HG02678 (cell line): ENCODE measurements around the gene CTBP1.
A peak's percentile ranks its signal among the peaks of the same experiment; 100 is the strongest.
"Not testable (repeated sequence)": the region's sequence is repeated elsewhere in the genome, so short reads cannot be mapped to it uniquely, and the experiment has no call there.

ENCODE experiments used
- ATAC-seq: cut with Tn5 transposase; IDR thresholded peaks from one replicate; pipeline ENCODE4 v1.9.1; 2021; ENCODE audit warnings: mild to moderate bottlenecking, moderate library complexity; ENCODE audit not compliant: unreplicated experiment

The CTBP1 gene

GRCh38 chr4:1248245-1249147 is at the start of gene CTBP1:
Gene CTBP1 (minus strand): TSS chr4:1249130. CDS start chr4:1241331, 7,799 bp downstream.
- peak; percentile 48 for ATAC-seq

- ATAC-seq: no peak
These were observed 49.5 kb upstream of the CTBP1 start for GRCh38 chr4:1298461-1298860.

DNA sequence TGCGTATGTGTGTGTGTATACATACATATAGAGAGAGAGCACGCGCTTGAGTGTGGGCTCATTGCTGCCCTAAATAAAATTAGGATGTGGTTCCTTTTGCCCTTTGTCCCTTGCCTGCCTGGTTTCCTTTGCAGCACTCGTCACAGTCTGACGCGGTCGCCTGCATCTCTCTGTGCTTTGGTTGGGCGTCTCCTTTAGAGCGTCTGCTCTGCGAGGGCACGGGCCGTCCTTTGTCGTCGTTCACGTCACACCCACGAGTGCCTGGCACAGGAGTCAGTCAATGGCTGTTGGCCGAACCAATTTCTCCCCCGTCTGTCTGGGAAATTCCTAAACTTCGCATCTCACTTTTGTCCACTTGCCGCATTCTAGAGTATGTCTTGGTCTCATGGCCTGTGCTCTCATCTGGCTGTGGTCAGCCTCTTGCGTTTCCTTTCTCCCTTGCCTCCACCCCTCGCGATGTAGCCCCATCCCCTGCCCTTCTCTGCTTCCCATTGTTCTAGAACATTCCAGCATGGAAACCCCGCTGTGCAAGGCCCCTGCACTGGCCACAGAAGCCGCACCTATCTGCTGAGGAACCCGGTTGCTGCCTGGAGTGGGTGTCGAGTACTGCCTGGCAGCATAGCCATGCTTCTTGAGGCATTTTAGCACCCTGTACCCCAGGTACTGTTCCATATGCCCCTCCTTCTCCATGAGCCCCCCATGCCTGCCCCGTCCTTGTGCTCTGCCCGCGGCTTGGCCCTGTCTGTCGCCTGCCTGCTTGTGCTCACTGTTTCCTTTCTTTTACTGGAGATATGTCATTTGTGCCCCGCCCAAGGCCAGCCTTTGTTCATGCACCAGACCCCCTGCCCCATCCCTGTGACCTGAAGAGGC is 48.8 kb upstream of the CTBP1 start:
- ATAC-seq: no peak

- no peak for ATAC-seq
These were observed 48.1 kb upstream of the CTBP1 start for GRCh38 chr4:1297023-1297395.

- ATAC-seq: no peak
These were observed 47.5 kb upstream of the CTBP1 start for GRCh38 chr4:1296324-1297022.

DNA sequence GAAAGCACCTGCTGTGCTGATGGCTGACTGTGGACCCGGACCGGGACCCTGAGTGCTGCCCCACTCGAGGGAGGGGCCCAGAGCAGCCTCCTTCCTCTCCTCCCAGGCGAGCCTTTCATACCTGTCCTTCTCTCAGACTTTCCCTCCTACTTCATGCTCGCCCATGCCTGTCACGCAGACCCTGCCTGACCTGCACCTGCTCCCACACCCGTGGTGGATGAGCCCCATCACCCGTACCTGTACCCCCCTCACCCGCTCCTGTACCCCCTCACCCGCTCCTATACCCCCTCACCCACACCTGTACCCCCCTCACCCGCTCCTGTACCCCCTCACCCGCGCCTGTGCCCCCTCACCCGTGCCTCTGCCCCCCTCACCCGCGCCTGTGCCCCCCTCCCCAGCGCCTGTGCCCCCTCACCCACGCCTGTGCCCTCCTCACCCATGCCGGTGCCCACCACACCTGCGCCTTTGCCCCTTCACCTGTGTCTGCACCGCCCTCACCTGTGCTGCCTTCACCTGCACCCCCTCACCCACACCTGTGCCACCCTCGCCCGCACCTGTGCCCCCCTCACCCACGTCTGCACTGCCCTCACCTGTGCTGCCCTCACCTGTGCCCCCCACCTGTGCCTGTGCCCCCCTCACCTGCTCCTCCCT is 46.6 kb upstream of the CTBP1 start:
- no peak for ATAC-seq

DNA sequence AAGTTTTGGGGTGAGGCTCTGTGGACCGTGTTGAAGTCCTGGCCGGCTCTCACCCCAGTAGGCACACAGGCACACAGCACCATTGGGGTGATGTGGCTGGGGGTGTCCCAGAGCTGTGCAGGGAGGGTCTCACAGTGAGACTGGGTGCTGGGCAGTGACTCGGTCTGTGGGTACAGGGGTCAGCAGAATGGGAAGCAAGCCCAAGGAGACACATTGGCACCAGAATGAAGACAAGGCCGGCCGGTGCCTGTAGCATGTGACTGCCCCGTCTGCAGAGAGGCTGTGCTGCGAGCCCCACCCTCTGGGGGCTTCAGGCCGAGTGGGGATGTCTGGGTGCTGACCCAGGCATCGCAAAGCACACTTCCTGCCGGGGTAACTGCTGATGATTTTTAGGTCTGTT is 46.0 kb upstream of the CTBP1 start:
- no peak for ATAC-seq

- ATAC-seq: no peak
These were observed 45.5 kb upstream of the CTBP1 start for GRCh38 chr4:1294424-1294823.

GRCh38 chr4:1293991-1294390 is 45.1 kb upstream of the CTBP1 start:
- no peak for ATAC-seq

GRCh38 chr4:1293531-1293941 is 44.6 kb upstream of the CTBP1 start:
- no peak for ATAC-seq

GRCh38 chr4:1292703-1293011 is 43.7 kb upstream of the CTBP1 start:
- ATAC-seq: not testable (repeated sequence)

DNA sequence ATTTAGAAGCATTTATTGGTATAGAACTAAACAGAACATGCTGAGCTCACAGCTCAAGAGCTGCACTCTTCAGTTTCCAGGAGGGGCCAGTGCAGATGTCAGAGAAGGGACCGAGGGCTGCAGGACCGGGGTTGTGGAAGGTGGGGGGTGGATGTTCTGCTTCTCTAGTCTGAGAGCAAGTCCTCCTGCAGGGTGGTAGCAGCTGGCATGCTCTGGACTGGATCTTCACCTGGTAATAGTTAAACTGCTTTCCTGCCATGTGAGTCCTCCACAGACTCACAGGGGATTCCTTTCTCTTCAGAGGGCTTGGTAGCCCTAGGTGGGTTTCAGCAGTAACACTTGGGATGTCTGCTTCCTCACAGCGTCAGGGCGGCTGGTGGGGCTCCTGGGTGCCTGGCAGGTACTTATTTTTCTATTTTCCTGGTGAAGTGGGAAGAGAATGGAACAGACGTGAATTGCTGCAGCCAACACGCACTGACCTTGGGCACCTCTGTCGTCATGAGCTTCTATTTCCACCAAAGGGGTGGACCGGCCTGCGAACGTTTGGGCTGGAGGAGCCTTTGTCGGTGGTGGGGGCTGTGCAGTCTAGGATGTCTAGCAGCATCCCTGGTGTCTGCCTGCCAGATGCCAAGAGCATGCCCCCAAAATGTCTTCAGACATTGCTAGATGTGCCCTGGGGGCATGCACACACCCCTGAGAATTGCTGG is 43.2 kb upstream of the CTBP1 start:
- no peak for ATAC-seq

- ATAC-seq: no peak
These were observed 42.2 kb upstream of the CTBP1 start for GRCh38 chr4:1291091-1291490.

GRCh38 chr4:1290165-1290977 is 41.4 kb upstream of the CTBP1 start:
- no peak for ATAC-seq

DNA sequence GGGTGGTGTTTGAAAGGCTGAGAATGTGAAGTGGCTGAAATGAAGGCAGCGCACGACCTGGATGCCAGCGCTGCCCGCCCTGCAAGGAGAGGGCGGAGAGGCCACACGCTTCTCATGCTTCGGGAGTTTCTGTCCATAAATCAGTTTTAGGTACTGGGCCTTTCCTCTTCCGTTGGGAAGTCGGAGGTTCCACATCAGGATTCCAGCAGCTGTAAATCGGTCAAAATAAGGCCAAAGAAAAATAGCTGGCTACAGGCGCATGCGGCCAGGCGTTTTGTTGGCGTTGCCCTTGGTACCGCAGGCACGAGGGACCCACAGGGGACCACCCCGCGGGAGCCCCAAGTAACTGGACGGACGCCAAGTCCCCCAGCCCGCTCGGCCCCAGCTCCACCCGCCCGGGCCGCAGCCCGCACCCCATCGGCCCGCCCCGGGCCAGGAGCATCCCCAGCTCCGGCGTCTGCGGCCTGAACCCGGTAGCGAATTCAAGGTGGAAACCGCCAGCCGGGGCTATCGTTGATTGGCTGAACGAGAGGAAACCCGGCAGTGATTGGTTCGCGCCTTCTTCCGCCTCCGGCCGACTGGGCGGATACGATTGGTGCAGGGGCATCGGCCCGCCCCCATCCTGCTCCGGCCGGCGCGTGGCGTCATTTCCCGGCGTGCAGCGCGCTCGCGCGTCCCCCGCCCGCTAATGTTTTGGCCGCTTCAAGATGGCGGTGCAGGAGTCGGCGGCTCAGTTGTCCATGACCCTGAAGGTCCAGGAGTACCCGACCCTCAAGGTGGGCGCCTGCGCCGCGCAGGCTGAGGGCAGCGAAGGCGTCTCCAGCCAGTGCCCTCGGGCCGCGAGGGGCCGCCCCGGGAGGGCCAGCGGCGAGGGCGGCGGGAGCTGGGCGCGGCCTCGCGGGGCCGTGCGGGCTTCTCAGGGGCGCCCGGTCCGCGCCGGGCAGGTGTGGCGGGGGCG is 40.6 kb upstream of the CTBP1 start, which contains the start of gene MAEA:
MAEA (plus strand) TSS at position 685 of the 958 bp plus-strand sequence; CDS start at position 708, 23 bp downstream.
- ATAC-seq: peak; percentile 94

- no peak for ATAC-seq
These were observed 39.9 kb upstream of the CTBP1 start for GRCh38 chr4:1288786-1289185.

DNA sequence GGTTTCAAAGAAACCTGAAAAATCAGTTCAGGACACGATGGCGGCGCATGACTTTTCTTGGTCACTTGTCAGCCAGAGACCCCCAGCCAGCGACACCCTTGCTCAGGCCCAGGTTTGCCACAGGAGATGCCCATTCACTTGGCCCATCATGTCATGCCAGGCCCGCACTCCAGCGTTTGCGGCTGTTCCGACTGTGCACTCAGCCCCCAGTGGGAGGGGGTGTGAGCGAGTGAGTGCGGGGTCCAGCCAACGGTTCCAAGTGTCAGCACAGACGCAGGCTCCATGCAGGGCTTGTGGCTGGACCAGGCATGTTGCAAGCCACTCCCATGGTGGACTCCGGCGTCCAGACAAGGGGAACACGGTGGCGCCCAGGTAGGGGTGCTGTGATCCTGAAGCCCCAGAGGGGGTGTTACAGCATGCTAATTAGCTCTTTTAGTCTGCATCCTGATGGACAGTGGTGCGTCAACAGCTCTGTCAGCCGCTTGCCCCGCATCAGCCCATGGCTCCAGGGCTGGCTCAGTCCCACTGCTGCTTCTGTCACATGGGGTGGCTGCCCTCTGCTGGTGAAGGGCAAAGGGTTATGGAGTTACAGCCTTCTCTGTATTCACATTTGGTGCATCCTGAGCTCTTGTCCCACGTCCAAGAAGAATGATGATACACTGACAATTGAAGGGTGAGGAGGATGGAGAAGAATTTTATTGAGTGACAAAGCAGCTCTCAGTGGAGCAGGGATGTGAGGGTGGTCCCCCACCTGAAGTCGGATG is 37.0 kb upstream of the CTBP1 start:
- no peak for ATAC-seq
